HFF-Myc (cell line): ENCODE data around the gene ROBO3.
A peak's percentile ranks its signal among the peaks of the same experiment; 100 is the strongest.

Source experiments
- DNase-seq: peaks from one replicate; pipeline ENCODE4 v3.0.0-alpha.2; 2011; ENCODE audit warnings: low read depth; ENCODE audit errors: extremely low read depth
- H3K4me3 ChIP-seq: replicated peaks from 2 replicates; pipeline ENCODE4 v1.5.1; 2011; ENCODE audit warnings: low read depth, mild to moderate bottlenecking, control low read depth, low read length
- CTCF ChIP-seq: IDR thresholded peaks from 2 replicates; pipeline ENCODE4 v1.5.1; 2012; ENCODE audit warnings: mild to moderate bottlenecking, low read depth, low read length, control low read depth; ENCODE audit errors: missing control alignments

Gene ROBO3

DNA sequence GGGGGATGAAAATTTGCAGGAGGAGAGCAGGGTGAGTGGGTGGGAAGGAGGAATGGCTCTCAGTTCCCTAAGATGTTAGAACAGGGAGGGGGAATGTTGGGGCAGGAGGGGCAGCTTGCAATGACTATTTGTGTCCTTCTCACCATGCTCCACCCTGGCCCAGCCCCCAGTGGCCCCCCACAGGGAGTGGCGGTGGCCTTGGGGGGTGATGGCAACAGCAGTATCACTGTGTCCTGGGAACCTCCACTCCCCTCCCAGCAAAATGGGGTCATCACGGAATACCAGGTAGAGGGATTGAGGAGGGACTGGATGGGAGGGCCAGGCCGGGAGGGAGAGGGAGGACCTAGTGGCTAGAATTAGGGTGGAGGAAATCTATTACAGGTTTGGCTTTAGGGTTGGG, 10.2 kb downstream of the ROBO3 start:
- TF ChIP-seq CTCF: no peak
- H3K4me3 ChIP-seq: peak overlapping the region; percentile 55
- no peak for DNase-seq

GRCh38 chr11:124875943-124876817, 10.9 kb downstream of the ROBO3 start:
- H3K4me3 ChIP-seq: peak overlapping the region; percentile 55

DNA sequence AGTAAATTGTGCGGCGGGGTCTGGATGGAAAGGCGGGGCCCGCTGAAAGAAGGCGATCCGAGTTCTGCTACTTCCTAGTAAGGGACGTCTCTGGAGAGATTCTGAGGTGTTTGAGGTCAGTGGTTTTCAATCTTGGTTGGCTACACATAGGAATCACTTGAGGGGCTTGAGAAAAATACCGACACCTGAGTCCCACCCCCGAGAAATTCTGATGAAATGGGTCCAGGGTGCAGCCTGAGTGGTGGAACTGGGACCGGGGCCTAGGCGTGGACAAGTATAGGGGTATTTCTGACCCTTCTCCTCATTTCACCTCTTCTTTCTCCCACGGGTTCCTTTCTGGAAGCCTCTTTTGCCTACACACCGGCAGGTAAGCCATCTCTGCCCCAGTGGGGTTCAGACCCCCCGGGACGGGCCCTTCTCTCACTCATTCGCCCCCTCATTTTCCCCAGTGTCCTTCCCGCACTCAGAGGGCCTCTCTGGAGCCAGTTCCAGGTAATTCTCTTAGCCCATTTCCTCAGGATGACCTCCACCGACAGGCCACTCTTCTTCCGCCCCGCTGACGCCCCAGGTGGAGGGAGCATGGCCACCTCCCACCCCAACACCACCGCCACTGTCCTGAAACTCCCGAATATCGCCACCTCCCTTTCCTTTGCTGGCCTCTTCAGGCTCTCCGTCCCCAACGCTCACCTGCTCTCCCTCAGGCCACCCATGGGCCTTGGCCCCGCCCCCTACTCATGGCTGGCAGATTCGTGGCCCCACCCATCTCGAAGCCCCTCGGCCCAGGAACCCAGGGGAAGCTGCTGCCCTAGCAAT, 11.8 kb downstream of the ROBO3 start:
- DNase-seq: no peak
- TF ChIP-seq CTCF: no peak
- peak overlapping the region; percentile 55 for H3K4me3 ChIP-seq

More at GRCh38 chr11:124875943-124876817, 10.9 kb downstream of the ROBO3 start:
- peak; percentile 59 for TF ChIP-seq CTCF
- peak; percentile 85 for DNase-seq

DNA sequence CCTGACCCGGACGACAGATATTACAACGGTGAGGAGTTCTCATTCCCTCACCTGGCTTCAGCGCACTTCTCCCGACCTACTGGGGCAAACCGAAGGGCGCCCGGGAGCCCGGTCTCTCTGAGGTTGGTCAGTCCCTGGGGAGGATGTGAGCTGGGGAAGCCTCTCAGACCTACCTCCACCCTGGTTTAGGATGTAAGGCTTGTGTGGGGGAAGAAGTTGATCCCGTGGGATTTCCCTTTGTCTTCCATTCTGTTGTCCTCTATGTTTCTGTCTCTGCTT, 12.3 kb downstream of the ROBO3 start:
- TF ChIP-seq CTCF: no peak
- no peak for DNase-seq
- peak overlapping the region; percentile 55 for H3K4me3 ChIP-seq

GRCh38 chr11:124877910-124878758, 12.9 kb downstream of the ROBO3 start:
- no peak for DNase-seq
- TF ChIP-seq CTCF: no peak
- peak overlapping the region; percentile 55; the same call in 1 of the 2 replicates for H3K4me3 ChIP-seq

DNA sequence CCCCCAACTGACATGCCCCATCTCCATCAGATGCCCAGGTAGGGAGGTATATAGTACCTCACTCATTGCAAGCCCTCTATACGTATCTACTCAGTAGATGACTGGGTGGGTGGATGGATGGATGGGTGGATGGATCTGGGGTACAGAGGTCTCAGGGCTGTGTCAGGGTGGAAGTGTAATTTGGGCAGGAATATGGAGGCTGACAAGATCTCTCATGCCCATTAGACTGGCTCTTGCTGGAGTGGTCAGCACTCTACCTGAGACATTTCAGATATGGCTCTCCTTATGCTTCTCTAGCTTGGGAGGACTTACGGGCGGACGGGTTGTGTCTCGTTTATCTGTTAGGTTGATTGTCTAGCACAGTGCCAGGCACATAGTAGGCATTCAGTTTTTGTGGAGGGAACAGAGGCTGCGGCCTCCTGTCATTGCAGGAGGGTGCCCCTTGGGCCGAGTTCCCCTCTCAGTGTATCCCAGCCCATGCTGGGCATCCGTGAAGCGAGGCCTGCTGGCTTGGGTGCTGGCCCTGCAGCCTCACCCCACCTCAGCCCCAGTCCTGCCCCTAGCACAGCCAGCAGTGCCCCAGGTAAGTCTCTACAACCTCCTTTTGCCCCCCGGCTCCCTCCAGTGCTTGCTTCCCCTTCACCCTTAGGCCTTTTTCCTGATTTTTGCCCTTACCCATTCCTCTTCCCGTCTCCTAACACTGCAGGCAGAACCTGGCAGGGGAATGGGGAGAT, 13.7 kb downstream of the ROBO3 start:
- no peak overlapping the region for H3K4me3 ChIP-seq
- TF ChIP-seq CTCF: no peak
- DNase-seq: no peak
